ENCODE results near the gene XXYLT1. TPM values are rescaled to one million over a fixed set of nuclear protein-coding genes. Genes with fewer than 3 reads are reported as not detected.

Gene XXYLT1
- total RNA-seq, 1 experiment from 2014 or later: 10.9 TPM

- Histone ChIP-seq H3K27ac (ENCODE audit: low read depth, low read length) (no peak overlapping the region), H2AFZ (ENCODE audit: low read depth, low read length, poor library complexity, severe bottlenecking) (no peak overlapping the region), H3K79me2 (ENCODE audit: insufficient read depth, low read length) (no peaks in the 10 kb centered on the region), H3K9ac (ENCODE audit: low read length) (no peak overlapping the region), H3K4me3 (replicated peaks in 1 of 2; ENCODE audit: low read depth in 1 of 2, low read length in 2 of 2) (no peak overlapping the region), H3K4me1 (ENCODE audit: control insufficient read depth in 1 of 2, insufficient read depth in 2 of 2, low read length in 2 of 2) (no peaks in the 10 kb centered on the region), H4K20me1 (ENCODE audit: insufficient read depth) (no peaks in the 10 kb centered on the region), H3K36me3 (ENCODE audit: control insufficient read depth in 1 of 2, insufficient read depth in 2 of 2, low read length in 2 of 2) (no peaks in the 10 kb centered on the region; a peak in 1 of 4 replicates), H3K9me2 (ENCODE audit: insufficient read depth) (no peaks in the 10 kb centered on the region), H3K4me2 (ENCODE audit: low read length) (no peak overlapping the region), H3K9me3 (ENCODE audit: control insufficient read depth in 1 of 2, insufficient read depth in 1 of 2, low read depth in 1 of 2, low read length in 2 of 2) (no peaks in the 10 kb centered on the region), H3K27me3 (ENCODE audit: insufficient read depth, low read length) (no peaks in the 10 kb centered on the region)
- no TSS peak for BruUV-seq (replicated peaks)
- ChIA-PET POLR2A (no interaction called here), CTCF (no interaction called here), RAD21 (ENCODE audit: low non-redundant PET in 1 of 2, low total read pairs in 2 of 2, uncharacterized antibody in 2 of 2, unreplicated experiment in 2 of 2) (no interaction called here)
- TF ChIP-seq CTCF (IDR thresholded peaks at IDR 0.05 in 2 of 3, conservative IDR thresholded peaks at IDR 0.05 in 1 of 3; ENCODE audit: borderline replicate concordance in 1 of 3, insufficient read depth in 1 of 3, low read depth in 2 of 3, low read length in 2 of 3): no peak
- TF ChIP-seq EZH2phosphoT487 (IDR thresholded peaks at IDR 0.05; ENCODE audit: borderline replicate concordance): no peak
- no peak for TF ChIP-seq SP1 (IDR thresholded peaks at IDR 0.05; ENCODE audit: low read depth)
- TF ChIP-seq EZH2 (IDR thresholded peaks at IDR 0.05): no peak
- no peak for TF ChIP-seq ATF3 (IDR thresholded peaks at IDR 0.05)
- no peak for TF ChIP-seq SIN3A (IDR thresholded peaks at IDR 0.05; ENCODE audit: low read depth)
- TF ChIP-seq REST (IDR thresholded peaks at IDR 0.05; ENCODE audit: low read depth): no peak
- no peak for TF ChIP-seq JUND (IDR thresholded peaks at IDR 0.05)
- no peak for TF ChIP-seq POLR2A (IDR thresholded peaks at IDR 0.05; ENCODE audit: borderline replicate concordance, extremely low read depth, insufficient read depth, insufficient read length)
- TF ChIP-seq CBX3 (IDR thresholded peaks at IDR 0.05; ENCODE audit: low read depth): no peak
- no peak for TF ChIP-seq FOSL1 (IDR thresholded peaks at IDR 0.05; ENCODE audit: low read depth)
- TF ChIP-seq ZBTB33 (IDR thresholded peaks at IDR 0.05; ENCODE audit: extremely low read depth, insufficient replicate concordance, low read length): no peak
- TF ChIP-seq RAD21 (IDR thresholded peaks at IDR 0.05; ENCODE audit: low read depth): no peak
- no peak for TF ChIP-seq CEBPB (IDR thresholded peaks at IDR 0.05; ENCODE audit: low read depth)
- ATAC-seq (no peak), DNase-seq (ENCODE audit: low read depth, low spot score) (no peak)
- intact Hi-C loops (cut with micrococcal nuclease): no loop called here
Measured at GRCh38 chr3:195071011-195071728, 199.8 kb downstream of the XXYLT1 start.

Measured in HCT116 (cell line).